Adipocyte (in vitro differentiated cells): ENCODE results near the gene CAPG.
"Not testable (repeated sequence)": the region's sequence is repeated elsewhere in the genome, so short reads cannot be mapped to it uniquely, and the experiment has no call there.

Experiments used
- DNase-seq: peaks from one replicate; pipeline ENCODE4 v3.0.0-alpha.2; 2015; ENCODE audit warnings: low read depth
- H3K27me3 ChIP-seq: replicated peaks from 2 replicates; pipeline ENCODE4 v1.7.0; 2013; ENCODE audit warnings: mild to moderate bottlenecking, low read length, moderate library complexity; ENCODE audit not compliant: control insufficient read depth, insufficient read depth
- H3K36me3 ChIP-seq: 2 replicates; pipeline ENCODE4 v1.7.0; 2013; ENCODE audit warnings: low read length, mild to moderate bottlenecking, moderate library complexity; ENCODE audit not compliant: control insufficient read depth, insufficient read depth, severe bottlenecking
- H3K4me1 ChIP-seq: 2 replicates; pipeline ENCODE4 v1.7.0; 2013; ENCODE audit warnings: mild to moderate bottlenecking, low read length, moderate library complexity; ENCODE audit not compliant: control insufficient read depth, insufficient read depth
- H3K4me3 ChIP-seq: 2 replicates; pipeline ENCODE4 v1.7.0; 2013; ENCODE audit warnings: mild to moderate bottlenecking, low read length, moderate library complexity
- H3K9ac ChIP-seq: 2 replicates; pipeline ENCODE4 v1.7.0; 2013; ENCODE audit warnings: mild to moderate bottlenecking, low read length, moderate library complexity
- H3K9me3 ChIP-seq: 2 replicates; pipeline ENCODE4 v1.7.0; 2013; ENCODE audit warnings: mild to moderate bottlenecking, low read length, moderate library complexity; ENCODE audit not compliant: control insufficient read depth

The CAPG gene

GRCh38 chr2:85447222-85447585, 37.0 kb upstream of the CAPG start:
- Histone ChIP-seq H3K4me1 (peaks cover 32% of the 10 kb centered on the region), H3K36me3 (no peaks in the 10 kb centered on the region), H3K4me3 (no peak overlapping the region), H3K27me3 (no peaks in the 10 kb centered on the region), H3K9me3 (no peaks in the 10 kb centered on the region), H3K9ac (peak overlapping the region; percentile 22)
- no peak for DNase-seq

- Histone ChIP-seq H3K4me1 (peaks cover 32% of the 10 kb centered on the region), H3K36me3 (no peaks in the 10 kb centered on the region), H3K9ac (peak overlapping the region; percentile 79), H3K27me3 (no peaks in the 10 kb centered on the region), H3K4me3 (no peak overlapping the region), H3K9me3 (no peaks in the 10 kb centered on the region)
- DNase-seq, result no peak
Measured at GRCh38 chr2:85446296-85447221, 36.4 kb upstream of the CAPG start.

- H3K4me1 ChIP-seq, result peaks cover 32% of the 10 kb centered on the region
- peak; percentile 72 for DNase-seq
Measured at GRCh38 chr2:85445316-85446295, 35.4 kb upstream of the CAPG start.

GRCh38 chr2:85444629-85445172, 34.5 kb upstream of the CAPG start:
- DNase-seq, result peak; percentile 81
- H3K9ac ChIP-seq, result peak overlapping the region; percentile 79

More at GRCh38 chr2:85445316-85446295, 35.4 kb upstream of the CAPG start:
- Histone ChIP-seq H3K36me3 (no peaks in the 10 kb centered on the region), H3K9ac (peak overlapping the region; percentile 79), H3K4me3 (no peak overlapping the region), H3K27me3 (no peaks in the 10 kb centered on the region), H3K9me3 (no peaks in the 10 kb centered on the region)

GRCh38 chr2:85441864-85442263, 31.7 kb upstream of the CAPG start:
- peaks cover 37% of the 10 kb centered on the region for H3K4me1 ChIP-seq
- no peak overlapping the region for H3K4me3 ChIP-seq
- H3K9ac ChIP-seq, result no peak overlapping the region
- no peaks in the 10 kb centered on the region for H3K36me3 ChIP-seq
- H3K9me3 ChIP-seq, result no peaks in the 10 kb centered on the region
- H3K27me3 ChIP-seq, result no peaks in the 10 kb centered on the region
- DNase-seq, result no peak

More at GRCh38 chr2:85444629-85445172, 34.5 kb upstream of the CAPG start:
- H3K4me3 ChIP-seq, result no peak overlapping the region
- no peaks in the 10 kb centered on the region for H3K36me3 ChIP-seq
- no peaks in the 10 kb centered on the region for H3K9me3 ChIP-seq
- no peaks in the 10 kb centered on the region for H3K27me3 ChIP-seq
- peaks cover 32% of the 10 kb centered on the region for H3K4me1 ChIP-seq

GRCh38 chr2:85440729-85441128, 30.6 kb upstream of the CAPG start:
- no peak overlapping the region for H3K4me3 ChIP-seq
- no peak for DNase-seq
- no peaks in the 10 kb centered on the region for H3K27me3 ChIP-seq
- peaks cover 29% of the 10 kb centered on the region for H3K4me1 ChIP-seq
- no peaks in the 10 kb centered on the region for H3K9me3 ChIP-seq
- no peak overlapping the region for H3K9ac ChIP-seq
- H3K36me3 ChIP-seq, result no peaks in the 10 kb centered on the region

GRCh38 chr2:85439986-85440385, 29.8 kb upstream of the CAPG start:
- H3K9me3 ChIP-seq, result no peaks in the 10 kb centered on the region
- H3K27me3 ChIP-seq, result no peaks in the 10 kb centered on the region
- no peaks in the 10 kb centered on the region for H3K36me3 ChIP-seq
- H3K4me1 ChIP-seq, result peaks cover 22% of the 10 kb centered on the region
- no peak for DNase-seq
- no peak overlapping the region for H3K4me3 ChIP-seq
- H3K9ac ChIP-seq, result no peak overlapping the region

- H3K4me1 ChIP-seq, result peaks cover 18% of the 10 kb centered on the region
- H3K4me3 ChIP-seq, H3K27me3 ChIP-seq, H3K36me3 ChIP-seq, H3K9me3 ChIP-seq, DNase-seq, H3K9ac ChIP-seq: not testable (repeated sequence)
Measured at GRCh38 chr2:85439569-85439968, 29.4 kb upstream of the CAPG start.

- peak overlapping the region; percentile 79 for H3K9ac ChIP-seq
- no peak overlapping the region for H3K4me3 ChIP-seq
- DNase-seq, result no peak
- no peaks in the 10 kb centered on the region for H3K27me3 ChIP-seq
- H3K36me3 ChIP-seq, result no peaks in the 10 kb centered on the region
- no peaks in the 10 kb centered on the region for H3K9me3 ChIP-seq
- H3K4me1 ChIP-seq, result peaks cover 17% of the 10 kb centered on the region
Measured at GRCh38 chr2:85439025-85439472, 28.9 kb upstream of the CAPG start.

GRCh38 chr2:85438201-85439024, 28.2 kb upstream of the CAPG start:
- Histone ChIP-seq H3K9me3 (no peaks in the 10 kb centered on the region), H3K9ac (peak overlapping the region; percentile 79), H3K36me3 (no peaks in the 10 kb centered on the region), H3K4me1 (peaks cover 22% of the 10 kb centered on the region), H3K4me3 (peak overlapping the region; percentile 71), H3K27me3 (no peaks in the 10 kb centered on the region)
- DNase-seq, result no peak
